IMR-90 (cell line): Measurements from ENCODE around the gene ZNRF3. TPM values are rescaled to one million over a fixed set of nuclear protein-coding genes. Genes with fewer than 3 reads are reported as not detected.

Source experiments
- ATAC-seq: fragments of 200-7000 bp; cut with Tn5 transposase; 2 replicates; pipeline ENCODE4 v1.9.1; 2020; ENCODE audit warnings: low read depth, mild to moderate bottlenecking, moderate library complexity
- BruUV-seq: library from RNA; stranded (reverse); fragments of 400-500 nt; replicated peaks from 2 replicates; lab custom pipeline; 2021; lab: Mats Ljungman, UMichigan
- CTCF ChIA-PET: fragments of 300-600 bp; formaldehyde crosslinking; extraction: SDS; loops from one replicate; lab custom pipeline; 2021; ENCODE audit warnings: antibody characterized with exemption; lab: Yijun Ruan, JAX
- POLR2A ChIA-PET: fragments of 300-600 bp; sonication (Branson Sonifier 250); formaldehyde crosslinking; loops from one replicate; lab custom pipeline; 2022; ENCODE audit warnings: antibody characterized with exemption; ENCODE audit not compliant: unreplicated experiment; lab: Charles Lee
- DNase-seq: peaks from one replicate; pipeline ENCODE4 v3.0.0; 2013
- H2AFZ ChIP-seq: replicated peaks from 2 replicates; pipeline ENCODE3; 2013; ENCODE audit warnings: low read length, mild to moderate bottlenecking; ENCODE audit not compliant: poor library complexity
- H2AK5ac ChIP-seq: 2 replicates; pipeline ENCODE4 v1.6.1; 2013; ENCODE audit warnings: low read depth, low read length, inconsistent platforms
- H2AK9ac ChIP-seq: replicated peaks from 2 replicates; pipeline ENCODE3; 2013; ENCODE audit warnings: mild to moderate bottlenecking, low read depth, low read length, moderate library complexity; ENCODE audit not compliant: poor library complexity
- H2BK120ac ChIP-seq: 2 replicates; pipeline ENCODE4 v1.6.1; 2013; ENCODE audit warnings: low read depth, low read length, inconsistent platforms
- H2BK15ac ChIP-seq: 3 replicates; pipeline ENCODE4 v1.6.1; 2013; ENCODE audit warnings: low read depth, low read length, inconsistent platforms
- H2BK20ac ChIP-seq: 2 replicates; pipeline ENCODE4 v1.6.1; 2013; ENCODE audit warnings: low read depth, mild to moderate bottlenecking, inconsistent platforms, low read length, moderate library complexity
- H2BK5ac ChIP-seq: 2 replicates; pipeline ENCODE4 v1.6.1; 2013; ENCODE audit warnings: mild to moderate bottlenecking, low read depth, low read length, inconsistent platforms; ENCODE audit not compliant: poor library complexity, severe bottlenecking
- H3K14ac ChIP-seq: replicated peaks from 2 replicates; pipeline ENCODE4 v1.6.1; 2013; ENCODE audit warnings: low read depth, low read length, inconsistent platforms
- H3K18ac ChIP-seq: 2 replicates; pipeline ENCODE4 v1.6.1; 2013; ENCODE audit warnings: low read depth, low read length, control low read depth
- H3K23ac ChIP-seq: 2 replicates; pipeline ENCODE4 v1.6.1; 2013; ENCODE audit warnings: low read depth, low read length, inconsistent platforms
- H3K27ac ChIP-seq: 2 replicates; pipeline ENCODE4 v1.5.1; 2013; ENCODE audit warnings: mild to moderate bottlenecking, control low read depth, low read length; ENCODE audit not compliant: insufficient read depth
- H3K27me3 ChIP-seq: 2 replicates; pipeline ENCODE4 v1.6.1; 2013; ENCODE audit warnings: low read length; ENCODE audit not compliant: control insufficient read depth, insufficient read depth
- H3K36me3 ChIP-seq: 2 replicates; pipeline ENCODE4 v1.6.1; 2013; ENCODE audit warnings: low read length, mixed read lengths; ENCODE audit not compliant: control insufficient read depth, insufficient read depth
- H3K4ac ChIP-seq: 2 replicates; pipeline ENCODE4 v1.6.1; 2013; ENCODE audit warnings: low read depth, low read length, inconsistent platforms
- H3K4me1 ChIP-seq: 2 replicates; pipeline ENCODE4 v1.6.1; 2013; ENCODE audit warnings: low read length, mixed read lengths; ENCODE audit not compliant: control insufficient read depth, insufficient read depth
- H3K4me2 ChIP-seq: 2 replicates; pipeline ENCODE4 v1.6.1; 2013; ENCODE audit warnings: low read depth, mild to moderate bottlenecking, control low read depth, low read length, moderate library complexity
- H3K4me3 ChIP-seq: 2 replicates; pipeline ENCODE4 v1.5.1; 2013; ENCODE audit warnings: low read depth, mild to moderate bottlenecking, control low read depth, low read length, moderate library complexity; ENCODE audit not compliant: insufficient read depth
- H3K56ac ChIP-seq: 2 replicates; pipeline ENCODE4 v1.6.1; 2013; ENCODE audit warnings: low read length, inconsistent platforms; ENCODE audit not compliant: insufficient read depth; ENCODE audit errors: extremely low read depth
- H3K79me1 ChIP-seq, 2 experiments: 2 replicates each; pipeline ENCODE4 v1.6.1; 2013; ENCODE audit warnings: low read length in 2 of 2, inconsistent platforms in 1 of 2, low read depth in 1 of 2
- H3K9ac ChIP-seq: 2 replicates; pipeline ENCODE4 v1.6.1; 2013; ENCODE audit warnings: low read depth, low read length, control low read depth
- H3K9me1 ChIP-seq: 2 replicates; pipeline ENCODE4 v1.6.1; 2013; ENCODE audit warnings: low read length, inconsistent platforms; ENCODE audit not compliant: insufficient read depth
- H3K9me3 ChIP-seq: 2 replicates; pipeline ENCODE4 v1.6.1; 2013; ENCODE audit warnings: low read length; ENCODE audit not compliant: control insufficient read depth, insufficient read depth
- H4K20me1 ChIP-seq: 2 replicates; pipeline ENCODE4 v1.6.1; 2013; ENCODE audit warnings: low read length, inconsistent platforms; ENCODE audit not compliant: insufficient read depth
- H4K5ac ChIP-seq: 2 replicates; pipeline ENCODE4 v1.6.1; 2013; ENCODE audit warnings: mild to moderate bottlenecking, low read depth, low read length, control low read depth
- H4K8ac ChIP-seq, 2 experiments: 2 replicates each; pipeline ENCODE4 v1.6.1; 2013; ENCODE audit warnings: low read depth in 2 of 2, low read length in 2 of 2, control low read depth in 1 of 2, inconsistent platforms in 1 of 2
- H4K91ac ChIP-seq: 2 replicates; pipeline ENCODE4 v1.6.1; 2013; ENCODE audit warnings: low read depth, low read length, inconsistent platforms; ENCODE audit not compliant: insufficient read depth
- BHLHE40 ChIP-seq: fragments of 150-350 bp; IDR thresholded peaks from 2 replicates; pipeline ENCODE4 v1.6.1; 2016; ENCODE audit warnings: mild to moderate bottlenecking, low read depth, low read length
- CHD1 ChIP-seq: IDR thresholded peaks from 2 replicates; pipeline ENCODE4 v1.6.1; 2012; ENCODE audit warnings: low read depth, low read length, improper control_type of control experiment
- ELK1 ChIP-seq: fragments of 150-350 bp; IDR thresholded peaks from 2 replicates; pipeline ENCODE4 v1.6.1; 2016; ENCODE audit warnings: low read depth, mild to moderate bottlenecking, low read length, moderate library complexity, borderline replicate concordance
- FOS ChIP-seq: fragments of 150-350 bp; IDR thresholded peaks from 2 replicates; pipeline ENCODE4 v1.6.1; 2016; ENCODE audit warnings: low read depth, low read length
- MXI1 ChIP-seq: IDR thresholded peaks from 2 replicates; pipeline ENCODE4 v1.6.1; 2012; ENCODE audit warnings: low read depth, mild to moderate bottlenecking, low read length, moderate library complexity, borderline replicate concordance
- NFE2L2 ChIP-seq: fragments of 150-350 bp; IDR thresholded peaks from 2 replicates; pipeline ENCODE4 v1.6.1; 2016; ENCODE audit warnings: low read depth, mild to moderate bottlenecking, low read length
- POLR2A ChIP-seq: IDR thresholded peaks from 2 replicates; pipeline ENCODE4 v1.6.1; 2012; ENCODE audit warnings: mild to moderate bottlenecking, low read depth, low read length
- RAD21 ChIP-seq: IDR thresholded peaks from 2 replicates; pipeline ENCODE4 v1.6.1; 2012; ENCODE audit warnings: low read length, improper control_type of control experiment
- RCOR1 ChIP-seq: IDR thresholded peaks from 2 replicates; pipeline ENCODE4 v1.6.1; 2012; ENCODE audit warnings: mild to moderate bottlenecking, low read length, improper control_type of control experiment; ENCODE audit not compliant: insufficient replicate concordance
- USF2 ChIP-seq: fragments of 150-350 bp; IDR thresholded peaks from 2 replicates; pipeline ENCODE4 v1.6.1; 2017; ENCODE audit warnings: mild to moderate bottlenecking, antibody characterized with exemption, low read length, low read depth
- WGBS, 2 experiments: methylation state at CpG; one replicate each; pipeline versions ENCODE4 v1.1.5 to v1.1.7; 2013; ENCODE audit warnings: missing lambda C conversion rate in 2 of 2; ENCODE audit not compliant: insufficient read length in 1 of 2; ENCODE audit errors: extremely low coverage in 2 of 2; 5-methylcytosine and 5-hydroxymethylcytosine counted together
- dilution Hi-C: fragments of 300-500 bp; cut with HindIII; formaldehyde crosslinking; loops from one replicate; pipeline ENCODE4 v1.14.3; 2018; ENCODE audit warnings: low sequenced_read_pairs; ENCODE audit not compliant: unreplicated experiment
- in situ Hi-C: fragments of 300-500 bp; cut with MboI; formaldehyde crosslinking; loops from 3 replicates; pipeline ENCODE4 v1.14.3; 2019; ENCODE audit warnings: low sequenced_read_pairs, inconsistent platforms, mixed read lengths
- intact Hi-C: fragments of 100-400 bp; cut with micrococcal nuclease; formaldehyde crosslinking; loops from 2 replicates; pipeline ENCODE4 v1.10.0; 2022
- polyA plus RNA-seq, 3 experiments: library from polyadenylated mRNA; depleted of rRNA; stranded (reverse); fragments of >200 nt; gene quantifications; 2 replicates each; pipeline ENCODE4 v1.2.3, GENCODE V29; 2012; ENCODE audit warnings: low replicate concordance in 1 of 3
- total RNA-seq: library from RNA; depleted of rRNA; stranded (reverse); fragments of >200 nt; gene quantifications from 2 replicates; pipeline ENCODE4 v1.2.3, GENCODE V29; 2012

Gene ZNRF3
- total and polyA plus RNA-seq, 2 of the 4 experiments (the other 2 are of a cell fraction), result 1.4 to 2.4 TPM

GRCh38 chr22:28989912-28990311 is 106.5 kb downstream of the ZNRF3 start:
- no peak for DNase-seq
- ChIA-PET POLR2A (no interaction called here), CTCF (no interaction called here)
- H4K91ac ChIP-seq, result no peak overlapping the region
- no peaks in the 10 kb centered on the region for H3K27me3 ChIP-seq
- H3K9me3 ChIP-seq, result peaks cover 4% of the 10 kb centered on the region; the same call in 1 of the 2 replicates
- H2BK20ac ChIP-seq, result no peak overlapping the region
- no peak overlapping the region for H3K9ac ChIP-seq
- H3K27ac ChIP-seq, result no peak overlapping the region
- no peak overlapping the region for H3K56ac ChIP-seq
- no peak for ATAC-seq
- no TSS peak for BruUV-seq
- H3K18ac ChIP-seq, result no peak overlapping the region
- dilution Hi-C loops, result no loop called here
- no peak overlapping the region for H4K5ac ChIP-seq
- no peak overlapping the region for H2AK5ac ChIP-seq
- H3K4me3 ChIP-seq, result no peak overlapping the region
- in situ Hi-C loops, result no loop called here
- no peak overlapping the region for H3K23ac ChIP-seq
- no CpG with 5 or more reads among the region's 4 CpGs for WGBS, 2 experiments
- H3K14ac ChIP-seq, result no peak overlapping the region
- peaks cover 5% of the 10 kb centered on the region; the same call in 1 of the 2 replicates for H3K4me1 ChIP-seq
- intact Hi-C loops, result no loop called here
- H2AK9ac ChIP-seq, result no peak overlapping the region
- H3K4ac ChIP-seq, result no peak overlapping the region
- no peak overlapping the region for H2AFZ ChIP-seq
- TF ChIP-seq ELK1 (no peak), RAD21 (no peak), CHD1 (no peak), RCOR1 (no peak), FOS (no peak), MXI1 (no peak), BHLHE40 (no peak), NFE2L2 (no peak), POLR2A (no peak), USF2 (no peak)
- no peak overlapping the region for H3K4me2 ChIP-seq
- H4K20me1 ChIP-seq, result no peaks in the 10 kb centered on the region
- no peak overlapping the region for H4K8ac ChIP-seq
- H2BK5ac ChIP-seq, result no peak overlapping the region
- 0 out of 2 replicates have a peak, but pooled peaks cover 1% of the 10 kb centered on the region for H3K36me3 ChIP-seq
- no peaks in the 10 kb centered on the region for H3K79me1 ChIP-seq
- H2BK120ac ChIP-seq, result no peak overlapping the region
- H3K9me1 ChIP-seq, result peaks cover 3% of the 10 kb centered on the region; the same call in 1 of the 2 replicates
- no peak overlapping the region for H2BK15ac ChIP-seq
